Astrocyte of the spinal cord (primary cell): Measurements from ENCODE around the gene CEP72.
"Not testable (repeated sequence)": the region's sequence is repeated elsewhere in the genome, so short reads cannot be mapped to it uniquely, and the experiment has no call there.

Experiments
- DNase-seq: peaks from one replicate; pipeline ENCODE4 v3.0.0; 2011; ENCODE audit warnings: low read depth, low spot score
- H3K4me3 ChIP-seq: 2 replicates; pipeline ENCODE4 v1.5.1; 2011; ENCODE audit warnings: low read depth, mild to moderate bottlenecking, low read length, moderate library complexity
- CTCF ChIP-seq: IDR thresholded peaks from 2 replicates; pipeline ENCODE4 v1.5.1; 2012; ENCODE audit warnings: low read depth, mild to moderate bottlenecking, low read length, inconsistent platforms
- in situ Hi-C: cut with HindIII; loops from 2 replicates; pipeline ENCODE4 v1.10.0; 2017; ENCODE audit warnings: low sequenced_read_pairs

Gene CEP72

DNA sequence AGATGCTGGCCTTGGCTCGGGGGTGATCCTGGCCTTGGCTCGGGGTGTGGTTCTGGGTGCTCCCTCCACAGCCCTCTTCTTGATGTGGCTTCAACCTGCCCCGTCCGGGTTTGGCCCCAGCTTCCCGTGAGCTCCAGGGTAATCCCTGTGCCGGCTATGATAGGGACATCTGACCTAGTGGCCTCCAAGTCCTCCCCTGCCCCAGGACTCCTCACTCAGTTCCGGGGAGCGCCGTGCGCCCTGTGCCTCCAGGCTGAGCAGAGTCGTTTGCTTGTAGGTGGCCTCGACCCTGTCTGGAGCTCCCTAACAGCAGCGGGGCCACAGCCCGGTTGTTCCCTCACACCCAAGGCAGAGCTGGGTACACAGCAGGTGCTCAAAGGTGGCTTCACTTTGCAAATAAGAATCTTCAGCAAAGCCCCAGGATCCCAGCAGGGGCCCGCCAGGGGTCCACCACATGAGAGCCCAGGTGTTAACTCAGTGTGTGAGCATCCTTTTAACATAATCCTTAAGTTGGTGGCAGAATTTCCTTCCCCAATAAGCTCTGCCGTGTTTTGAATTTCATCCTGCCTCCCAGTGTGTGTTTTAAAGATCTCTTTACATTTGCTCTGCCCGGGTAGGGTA is 32.3 kb upstream of the CEP72 start:
- no peak for DNase-seq
- H3K4me3 ChIP-seq = no peak overlapping the region
- no peak for TF ChIP-seq CTCF
- in situ Hi-C loops = no loop called here

DNA sequence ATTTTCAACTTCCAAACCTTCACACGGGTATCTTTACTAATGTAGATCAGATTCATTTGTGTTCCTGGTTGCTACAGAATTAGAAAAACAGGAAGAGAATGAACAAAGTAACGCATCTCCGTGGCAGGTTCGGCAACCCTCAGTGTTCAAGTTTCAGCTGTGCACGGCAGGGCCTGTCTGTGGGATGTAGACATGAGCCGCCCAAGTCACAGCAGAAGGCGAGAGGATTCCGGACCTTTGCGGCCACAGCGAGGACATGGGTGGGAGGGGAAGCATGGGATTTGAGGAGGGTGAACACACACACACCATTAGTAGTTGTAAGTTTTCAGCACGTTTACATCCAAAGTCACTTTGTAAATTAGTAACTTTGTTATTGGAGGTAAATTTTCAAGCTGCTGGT is 31.7 kb upstream of the CEP72 start:
- in situ Hi-C loops = no loop called here
- H3K4me3 ChIP-seq = no peak overlapping the region
- no peak for DNase-seq
- TF ChIP-seq CTCF = no peak

- in situ Hi-C loops = no loop called here
- no peak for DNase-seq
- TF ChIP-seq CTCF = no peak
- H3K4me3 ChIP-seq = no peak overlapping the region
Measured at GRCh38 chr5:581266-581665, 30.9 kb upstream of the CEP72 start.

DNA sequence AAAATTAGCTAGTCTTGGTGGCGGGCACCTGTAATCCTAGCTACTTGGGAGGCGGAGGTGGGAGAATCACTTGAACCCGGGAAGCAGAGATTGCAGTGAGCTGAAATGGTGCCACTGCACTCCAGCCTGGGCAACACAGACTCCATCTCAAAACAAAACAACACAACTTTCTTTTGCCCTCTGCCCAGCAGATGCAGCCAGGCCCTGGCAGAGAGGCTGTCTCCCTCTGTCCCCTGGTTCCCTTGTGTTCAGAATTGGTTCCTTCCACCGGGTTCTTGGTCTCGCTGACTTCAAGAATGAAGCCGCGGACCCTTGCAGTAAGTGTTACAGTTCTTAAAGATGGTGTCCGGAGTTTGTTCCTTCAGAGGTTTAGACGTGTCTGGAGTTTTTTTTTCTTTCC is 30.2 kb upstream of the CEP72 start:
- no peak overlapping the region for H3K4me3 ChIP-seq
- in situ Hi-C loops = no loop called here
- no peak for TF ChIP-seq CTCF
- DNase-seq = no peak

GRCh38 chr5:582445-582844 is 29.7 kb upstream of the CEP72 start:
- DNase-seq, in situ Hi-C loops, H3K4me3 ChIP-seq: not testable (repeated sequence)

GRCh38 chr5:582936-583635 is 29.1 kb upstream of the CEP72 start:
- in situ Hi-C loops = no loop called here
- no peak overlapping the region for H3K4me3 ChIP-seq
- DNase-seq = no peak
- TF ChIP-seq CTCF = no peak

GRCh38 chr5:583645-584044 is 28.5 kb upstream of the CEP72 start:
- no peak overlapping the region for H3K4me3 ChIP-seq
- in situ Hi-C loops = no loop called here
- no peak for DNase-seq
- no peak for TF ChIP-seq CTCF
